Measurements from ENCODE around the gene UBE2S.
"Not testable (repeated sequence)": the region's sequence is repeated elsewhere in the genome, so short reads cannot be mapped to it uniquely, and the experiment has no call there.

The UBE2S gene

GRCh38 chr19:55407550-55407799, at the start of gene UBE2S:
Gene UBE2S (minus strand): TSS chr19:55407788. CDS start chr19:55407589, 199 bp downstream.
- not testable (repeated sequence) for DNase-seq (ENCODE audit: low read depth in 2 of 2)

GRCh38 chr19:55456347-55456746, 48.8 kb upstream of the UBE2S start:
- DNase-seq (ENCODE audit: low read depth in 2 of 2) = no peak

- no peak for DNase-seq (ENCODE audit: low read depth in 2 of 2)
These were observed 48.1 kb upstream of the UBE2S start for GRCh38 chr19:55455576-55456235.

- peak in 1 of 2 donors; percentile 26 for DNase-seq (ENCODE audit: low read depth in 2 of 2)
These were observed 47.2 kb upstream of the UBE2S start for GRCh38 chr19:55454787-55455243.

- no peak for DNase-seq (ENCODE audit: low read depth in 2 of 2)
These were observed 46.1 kb upstream of the UBE2S start for GRCh38 chr19:55453511-55454260.

- DNase-seq (ENCODE audit: low read depth in 2 of 2) = peak in 1 of 2 donors; percentile 35
These were observed 45.3 kb upstream of the UBE2S start for GRCh38 chr19:55452749-55453346.

GRCh38 chr19:55451965-55452748, 44.6 kb upstream of the UBE2S start:
- no peak for DNase-seq (ENCODE audit: low read depth in 2 of 2)

- no peak for DNase-seq (ENCODE audit: low read depth in 2 of 2)
These were observed 43.8 kb upstream of the UBE2S start for GRCh38 chr19:55451163-55451964.

- DNase-seq (ENCODE audit: low read depth in 2 of 2) = no peak
These were observed 41.9 kb upstream of the UBE2S start for GRCh38 chr19:55449469-55449868.

- not testable (repeated sequence) for DNase-seq (ENCODE audit: low read depth in 2 of 2)
These were observed 40.5 kb upstream of the UBE2S start for GRCh38 chr19:55448175-55448490.

GRCh38 chr19:55447421-55448174, 40.0 kb upstream of the UBE2S start:
- no peak for DNase-seq (ENCODE audit: low read depth in 2 of 2)

GRCh38 chr19:55446060-55446459, 38.5 kb upstream of the UBE2S start:
- no peak for DNase-seq (ENCODE audit: low read depth in 2 of 2)

- DNase-seq (ENCODE audit: low read depth in 2 of 2) = no peak
These were observed 37.1 kb upstream of the UBE2S start for GRCh38 chr19:55444646-55445045.

GRCh38 chr19:55443824-55444480, 36.4 kb upstream of the UBE2S start:
- no peak for DNase-seq (ENCODE audit: low read depth in 2 of 2)

- no peak for DNase-seq (ENCODE audit: low read depth in 2 of 2)
These were observed 35.6 kb upstream of the UBE2S start, which contains the start of gene SHISA7 for GRCh38 chr19:55443045-55443823. Gene SHISA7 (minus strand): TSS chr19:55443300. CDS start chr19:55442863, 437 bp downstream.

- no peak for DNase-seq (ENCODE audit: low read depth in 2 of 2)
These were observed 34.9 kb upstream of the UBE2S start for GRCh38 chr19:55442372-55442961.

GRCh38 chr19:55441692-55442321, 34.2 kb upstream of the UBE2S start:
- no peak for DNase-seq (ENCODE audit: low read depth in 2 of 2)

- no peak for DNase-seq (ENCODE audit: low read depth in 2 of 2)
These were observed 33.7 kb upstream of the UBE2S start for GRCh38 chr19:55441319-55441691.

Measured in stimulated activated CD4-positive, alpha-beta T cell treated with anti-CD3 and anti-CD28 coated beads, Interleukin-15, amount 100 ng/mL, for 48 hours (primary cell).